GM23338 (cell line): ENCODE data around the gene ATF6. TPM values are rescaled to one million over a fixed set of nuclear protein-coding genes. Genes with fewer than 3 reads are reported as not detected.

Source experiments
- ATAC-seq: fragments of 200-7000 bp; cut with Tn5 transposase; 3 replicates; pipeline ENCODE4 v1.9.1; 2020
- DNase-seq: peaks from one replicate; pipeline ENCODE4 v3.0.0-alpha.2; 2015; ENCODE audit warnings: low spot score
- H2AFZ ChIP-seq: fragments of 200-600 bp; sonication (generic); 2 replicates; pipeline ENCODE4 v1.8.0; 2016; ENCODE audit warnings: antibody characterized with exemption, mild to moderate bottlenecking, moderate library complexity
- H3F3A ChIP-seq: fragments of 200-600 bp; sonication (generic); replicated peaks from 2 replicates; pipeline ENCODE4 v1.8.0; 2017; ENCODE audit warnings: antibody characterized with exemption, mixed run types, low read depth
- H3K27ac ChIP-seq: fragments of 200-600 bp; sonication (generic); 2 replicates; pipeline ENCODE4 v1.6.1; 2016; ENCODE audit warnings: low read depth
- H3K27me3 ChIP-seq: fragments of 200-600 bp; sonication (generic); 2 replicates; pipeline ENCODE4 v1.8.0; 2016; ENCODE audit warnings: mild to moderate bottlenecking, mixed run types, moderate library complexity; ENCODE audit not compliant: insufficient read depth
- H3K36me3 ChIP-seq: fragments of 200-600 bp; sonication (generic); 2 replicates; pipeline ENCODE4 v1.8.0; 2016; ENCODE audit warnings: mild to moderate bottlenecking; ENCODE audit not compliant: insufficient read depth
- H3K4me1 ChIP-seq: fragments of 200-600 bp; sonication (generic); 2 replicates; pipeline ENCODE4 v1.8.0; 2016; ENCODE audit warnings: mild to moderate bottlenecking, moderate library complexity; ENCODE audit not compliant: insufficient read depth
- H3K4me2 ChIP-seq: fragments of 200-600 bp; sonication (generic); 2 replicates; pipeline ENCODE4 v1.7.1; 2017; ENCODE audit warnings: mixed run types
- H3K4me3 ChIP-seq: fragments of 200-600 bp; sonication (generic); 2 replicates; pipeline ENCODE4 v1.6.1; 2016; ENCODE audit warnings: mixed run types
- H3K79me2 ChIP-seq: fragments of 200-600 bp; sonication (generic); replicated peaks from 2 replicates; pipeline ENCODE4 v1.8.0; 2017; ENCODE audit warnings: mild to moderate bottlenecking; ENCODE audit not compliant: insufficient read depth
- H3K9me2 ChIP-seq: fragments of 200-600 bp; sonication (generic); 2 replicates; pipeline ENCODE4 v1.8.0; 2017; ENCODE audit not compliant: insufficient read depth
- H4K20me1 ChIP-seq: fragments of 200-600 bp; sonication (generic); replicated peaks from 2 replicates; pipeline ENCODE4 v1.8.0; 2017; ENCODE audit warnings: mild to moderate bottlenecking; ENCODE audit not compliant: insufficient read depth
- H3K27ac Mint-ChIP-seq: 2 replicates; pipeline ENCODE4 v1.8.0; 2020; ENCODE audit warnings: inconsistent platforms, mild to moderate bottlenecking, moderate library complexity, mixed read lengths
- H3K27me3 Mint-ChIP-seq: 3 replicates; pipeline ENCODE4 v1.8.0; 2022; ENCODE audit warnings: low read depth, mild to moderate bottlenecking, moderate library complexity, mixed read lengths, inconsistent platforms; ENCODE audit not compliant: insufficient read depth, poor library complexity
- H3K36me3 Mint-ChIP-seq: 3 replicates; pipeline ENCODE4 v1.8.0; 2021; ENCODE audit warnings: low read depth, mild to moderate bottlenecking, inconsistent platforms, moderate library complexity, mixed read lengths
- H3K4me1 Mint-ChIP-seq: 3 replicates; pipeline ENCODE4 v1.8.0; 2020; ENCODE audit warnings: mild to moderate bottlenecking, inconsistent platforms, mixed read lengths
- H3K4me3 Mint-ChIP-seq: 3 replicates; pipeline ENCODE4 v1.8.0; 2021; ENCODE audit warnings: moderate library complexity, mild to moderate bottlenecking, inconsistent platforms, mixed read lengths
- H3K9me3 Mint-ChIP-seq: 3 replicates; pipeline ENCODE4 v1.8.0; 2020; ENCODE audit warnings: moderate library complexity, mild to moderate bottlenecking, inconsistent platforms, mixed read lengths
- CREB1 ChIP-seq: fragments of 250-450 bp; sonication (Bioruptor Pico); IDR thresholded peaks from 2 replicates; pipeline ENCODE4 v1.5.0; 2020; ENCODE audit warnings: low read depth, mild to moderate bottlenecking, moderate library complexity
- EZH2 ChIP-seq: fragments of 200-600 bp; sonication (generic); IDR thresholded peaks from one replicate; pipeline ENCODE4 v1.8.0; 2017; ENCODE audit warnings: antibody characterized with exemption, mild to moderate bottlenecking, low read depth; ENCODE audit not compliant: unreplicated experiment
- EZH2phosphoT487 ChIP-seq: fragments of 200-600 bp; sonication (generic); IDR thresholded peaks from one replicate; pipeline ENCODE4 v1.8.1; 2018; ENCODE audit warnings: antibody characterized with exemption; ENCODE audit not compliant: unreplicated experiment
- JUNB ChIP-seq: IDR thresholded peaks from one replicate; pipeline ENCODE4 v1.6.1; 2016; ENCODE audit warnings: antibody characterized with exemption; ENCODE audit not compliant: unreplicated experiment
- NANOG ChIP-seq: IDR thresholded peaks from 2 replicates; pipeline ENCODE4 v1.6.1; 2016; ENCODE audit warnings: antibody characterized with exemption, borderline replicate concordance
- POLR2AphosphoS5 ChIP-seq: IDR thresholded peaks from 2 replicates; pipeline ENCODE4 v1.6.1; 2016; ENCODE audit warnings: antibody characterized with exemption, low read depth
- STAT1 ChIP-seq: IDR thresholded peaks from one replicate; pipeline ENCODE4 v1.6.1; 2016; ENCODE audit warnings: antibody characterized with exemption; ENCODE audit not compliant: unreplicated experiment
- ZNF114 ChIP-seq: fragments of 250-450 bp; sonication (Bioruptor Pico); IDR thresholded peaks from 2 replicates; pipeline ENCODE4 v1.5.0; 2020; ENCODE audit warnings: mild to moderate bottlenecking, moderate library complexity
- ZNF331 ChIP-seq: fragments of 250-450 bp; sonication (Bioruptor Pico); IDR thresholded peaks from 2 replicates; pipeline ENCODE4 v1.5.0; 2020; ENCODE audit warnings: low read depth, mild to moderate bottlenecking, moderate library complexity
- polyA plus RNA-seq: library from polyadenylated mRNA; unstranded; fragments of >200 nt; fragmentation: Nextera tagmentation; extraction: Ambion mirVana; gene quantifications from 2 replicates; pipeline ENCODE4 v1.2.1, GENCODE V29; 2016
- total RNA-seq: library from RNA; depleted of rRNA; stranded (reverse); fragments of >200 nt; shearing (Covaris generic); gene quantifications from 2 replicates; pipeline ENCODE4 v1.2.3, GENCODE V29; 2014
- TF ChIP-seq, protein P1 (sequence below), 2 experiments: fragments of 200-600 bp in 1 of 2; sonication (generic) in 1 of 2; conservative IDR thresholded peaks; 2 replicates each; pipeline versions ENCODE4 v1.5.1 to v1.6.1; 2016 to 2017; ENCODE audit warnings: antibody characterized with exemption in 2 of 2, low read depth in 2 of 2, mild to moderate bottlenecking in 2 of 2, moderate library complexity in 1 of 2
- TF ChIP-seq, protein P2 (sequence below): IDR thresholded peaks from 2 replicates; pipeline ENCODE4 v1.6.1; 2016; ENCODE audit warnings: antibody characterized with exemption
- TF ChIP-seq, protein P3 (sequence below): IDR thresholded peaks from one replicate; pipeline ENCODE4 v1.6.1; 2018; ENCODE audit warnings: antibody characterized with exemption; ENCODE audit not compliant: unreplicated experiment
- TF ChIP-seq, protein P4 (sequence below): fragments of 250-450 bp; sonication (Bioruptor Pico); IDR thresholded peaks from 2 replicates; pipeline ENCODE4 v1.5.0; 2020; ENCODE audit warnings: mild to moderate bottlenecking, moderate library complexity

ATF6 gene
- total and polyA plus RNA-seq, 2 experiments from 2014 or later = 5.0 to 13.5 TPM

DNA sequence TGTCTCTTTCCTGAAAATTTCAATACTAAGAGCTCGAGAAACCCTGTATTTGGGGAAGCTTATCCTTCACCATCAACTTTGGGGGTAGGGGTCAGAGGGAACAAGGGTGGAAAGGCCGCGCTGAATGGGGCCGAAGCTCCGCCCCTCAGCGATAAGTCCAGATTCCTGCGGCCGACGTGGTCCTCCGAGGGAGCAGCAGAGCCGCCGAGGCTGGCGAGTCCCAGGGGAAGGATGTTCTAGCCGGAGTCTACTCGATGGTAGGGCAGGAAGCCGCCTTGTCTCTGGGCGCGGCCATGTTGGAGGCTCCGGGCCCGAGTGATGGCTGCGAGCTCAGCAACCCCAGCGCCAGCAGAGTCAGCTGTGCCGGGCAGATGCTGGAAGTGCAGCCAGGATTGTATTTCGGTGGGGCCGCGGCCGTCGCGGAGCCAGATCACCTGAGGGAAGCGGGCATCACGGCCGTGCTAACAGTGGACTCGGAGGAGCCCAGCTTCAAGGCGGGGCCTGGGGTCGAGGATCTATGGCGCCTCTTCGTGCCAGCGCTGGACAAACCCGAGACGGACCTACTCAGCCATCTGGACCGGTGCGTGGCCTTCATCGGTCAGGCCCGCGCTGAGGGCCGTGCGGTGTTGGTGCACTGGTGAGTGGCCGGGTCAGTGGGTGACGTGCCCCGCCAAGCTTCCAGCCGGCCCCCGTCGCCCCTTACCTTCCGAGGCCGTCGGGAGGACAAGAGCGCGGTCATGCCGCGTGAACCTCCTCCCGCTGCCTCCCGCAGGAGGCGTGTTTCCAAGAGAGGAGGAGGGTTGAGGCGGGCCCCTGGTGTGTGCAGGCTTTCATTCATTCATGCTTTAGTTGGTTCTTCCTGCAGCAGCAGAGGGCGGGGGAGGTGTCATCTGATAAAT is 16.4 kb upstream of the ATF6 start, which contains the start of gene DUSP12:
Gene DUSP12 (plus strand): TSS at position 278 of the 899 bp plus-strand sequence. CDS start 16 bp downstream, at position 294.
- peak within 1 kb of the TSS; percentile 60 for H2AFZ ChIP-seq

More for the DNA sequence above, 16.4 kb upstream of the ATF6 start, which contains the start of gene DUSP12:
- Histone ChIP-seq H3K4me2 (peak within 1 kb of the TSS; percentile 72), H3K79me2 (peaks cover 17% of the 10 kb centered on the region), H3F3A (no peaks in the 10 kb centered on the region), H3K36me3 (peaks cover 30% of the 10 kb centered on the region; the same call in 1 of the 2 replicates), H4K20me1 (peaks cover 34% of the 10 kb centered on the region), H3K4me1 (peaks cover 12% of the 10 kb centered on the region), H3K9me2 (no peaks in the 10 kb centered on the region), H3K4me3 (peak within 1 kb of the TSS; percentile 82), H3K27me3 (no peaks in the 10 kb centered on the region), H3K27ac (peak within 1 kb of the TSS; percentile 93)
- DNase-seq (peak; percentile 97), ATAC-seq (peak; percentile 96)
- peak within 1 kb of the TSS; percentile 99 for H3K27ac Mint-ChIP-seq
- TF ChIP-seq NANOG (no peak), STAT1 (no peak), ZNF331 (CRISPR knock-in tag) (no peak), CREB1 (CRISPR knock-in tag) (peak; percentile 45; the same call in 1 of the 2 replicates), EZH2 (no peak), JUNB (no peak), ZNF114 (CRISPR knock-in tag) (no peak), POLR2AphosphoS5 (peak; percentile 91), EZH2phosphoT487 (no peak)
- TF ChIP-seq, protein P1, sequence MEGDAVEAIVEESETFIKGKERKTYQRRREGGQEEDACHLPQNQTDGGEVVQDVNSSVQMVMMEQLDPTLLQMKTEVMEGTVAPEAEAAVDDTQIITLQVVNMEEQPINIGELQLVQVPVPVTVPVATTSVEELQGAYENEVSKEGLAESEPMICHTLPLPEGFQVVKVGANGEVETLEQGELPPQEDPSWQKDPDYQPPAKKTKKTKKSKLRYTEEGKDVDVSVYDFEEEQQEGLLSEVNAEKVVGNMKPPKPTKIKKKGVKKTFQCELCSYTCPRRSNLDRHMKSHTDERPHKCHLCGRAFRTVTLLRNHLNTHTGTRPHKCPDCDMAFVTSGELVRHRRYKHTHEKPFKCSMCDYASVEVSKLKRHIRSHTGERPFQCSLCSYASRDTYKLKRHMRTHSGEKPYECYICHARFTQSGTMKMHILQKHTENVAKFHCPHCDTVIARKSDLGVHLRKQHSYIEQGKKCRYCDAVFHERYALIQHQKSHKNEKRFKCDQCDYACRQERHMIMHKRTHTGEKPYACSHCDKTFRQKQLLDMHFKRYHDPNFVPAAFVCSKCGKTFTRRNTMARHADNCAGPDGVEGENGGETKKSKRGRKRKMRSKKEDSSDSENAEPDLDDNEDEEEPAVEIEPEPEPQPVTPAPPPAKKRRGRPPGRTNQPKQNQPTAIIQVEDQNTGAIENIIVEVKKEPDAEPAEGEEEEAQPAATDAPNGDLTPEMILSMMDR (conservative IDR thresholded peaks at IDR 0.05; ENCODE audit: low read depth in 2 of 2) = peak in 1 of 2 experiments; percentile 35; a peak in 1 of 4 replicates
- TF ChIP-seq, protein P2, sequence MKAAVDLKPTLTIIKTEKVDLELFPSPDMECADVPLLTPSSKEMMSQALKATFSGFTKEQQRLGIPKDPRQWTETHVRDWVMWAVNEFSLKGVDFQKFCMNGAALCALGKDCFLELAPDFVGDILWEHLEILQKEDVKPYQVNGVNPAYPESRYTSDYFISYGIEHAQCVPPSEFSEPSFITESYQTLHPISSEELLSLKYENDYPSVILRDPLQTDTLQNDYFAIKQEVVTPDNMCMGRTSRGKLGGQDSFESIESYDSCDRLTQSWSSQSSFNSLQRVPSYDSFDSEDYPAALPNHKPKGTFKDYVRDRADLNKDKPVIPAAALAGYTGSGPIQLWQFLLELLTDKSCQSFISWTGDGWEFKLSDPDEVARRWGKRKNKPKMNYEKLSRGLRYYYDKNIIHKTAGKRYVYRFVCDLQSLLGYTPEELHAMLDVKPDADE = peak; percentile 61; the same call in 1 of the 2 replicates
- TF ChIP-seq, protein P3, sequence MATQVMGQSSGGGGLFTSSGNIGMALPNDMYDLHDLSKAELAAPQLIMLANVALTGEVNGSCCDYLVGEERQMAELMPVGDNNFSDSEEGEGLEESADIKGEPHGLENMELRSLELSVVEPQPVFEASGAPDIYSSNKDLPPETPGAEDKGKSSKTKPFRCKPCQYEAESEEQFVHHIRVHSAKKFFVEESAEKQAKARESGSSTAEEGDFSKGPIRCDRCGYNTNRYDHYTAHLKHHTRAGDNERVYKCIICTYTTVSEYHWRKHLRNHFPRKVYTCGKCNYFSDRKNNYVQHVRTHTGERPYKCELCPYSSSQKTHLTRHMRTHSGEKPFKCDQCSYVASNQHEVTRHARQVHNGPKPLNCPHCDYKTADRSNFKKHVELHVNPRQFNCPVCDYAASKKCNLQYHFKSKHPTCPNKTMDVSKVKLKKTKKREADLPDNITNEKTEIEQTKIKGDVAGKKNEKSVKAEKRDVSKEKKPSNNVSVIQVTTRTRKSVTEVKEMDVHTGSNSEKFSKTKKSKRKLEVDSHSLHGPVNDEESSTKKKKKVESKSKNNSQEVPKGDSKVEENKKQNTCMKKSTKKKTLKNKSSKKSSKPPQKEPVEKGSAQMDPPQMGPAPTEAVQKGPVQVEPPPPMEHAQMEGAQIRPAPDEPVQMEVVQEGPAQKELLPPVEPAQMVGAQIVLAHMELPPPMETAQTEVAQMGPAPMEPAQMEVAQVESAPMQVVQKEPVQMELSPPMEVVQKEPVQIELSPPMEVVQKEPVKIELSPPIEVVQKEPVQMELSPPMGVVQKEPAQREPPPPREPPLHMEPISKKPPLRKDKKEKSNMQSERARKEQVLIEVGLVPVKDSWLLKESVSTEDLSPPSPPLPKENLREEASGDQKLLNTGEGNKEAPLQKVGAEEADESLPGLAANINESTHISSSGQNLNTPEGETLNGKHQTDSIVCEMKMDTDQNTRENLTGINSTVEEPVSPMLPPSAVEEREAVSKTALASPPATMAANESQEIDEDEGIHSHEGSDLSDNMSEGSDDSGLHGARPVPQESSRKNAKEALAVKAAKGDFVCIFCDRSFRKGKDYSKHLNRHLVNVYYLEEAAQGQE = no peak
- TF ChIP-seq, protein P4, sequence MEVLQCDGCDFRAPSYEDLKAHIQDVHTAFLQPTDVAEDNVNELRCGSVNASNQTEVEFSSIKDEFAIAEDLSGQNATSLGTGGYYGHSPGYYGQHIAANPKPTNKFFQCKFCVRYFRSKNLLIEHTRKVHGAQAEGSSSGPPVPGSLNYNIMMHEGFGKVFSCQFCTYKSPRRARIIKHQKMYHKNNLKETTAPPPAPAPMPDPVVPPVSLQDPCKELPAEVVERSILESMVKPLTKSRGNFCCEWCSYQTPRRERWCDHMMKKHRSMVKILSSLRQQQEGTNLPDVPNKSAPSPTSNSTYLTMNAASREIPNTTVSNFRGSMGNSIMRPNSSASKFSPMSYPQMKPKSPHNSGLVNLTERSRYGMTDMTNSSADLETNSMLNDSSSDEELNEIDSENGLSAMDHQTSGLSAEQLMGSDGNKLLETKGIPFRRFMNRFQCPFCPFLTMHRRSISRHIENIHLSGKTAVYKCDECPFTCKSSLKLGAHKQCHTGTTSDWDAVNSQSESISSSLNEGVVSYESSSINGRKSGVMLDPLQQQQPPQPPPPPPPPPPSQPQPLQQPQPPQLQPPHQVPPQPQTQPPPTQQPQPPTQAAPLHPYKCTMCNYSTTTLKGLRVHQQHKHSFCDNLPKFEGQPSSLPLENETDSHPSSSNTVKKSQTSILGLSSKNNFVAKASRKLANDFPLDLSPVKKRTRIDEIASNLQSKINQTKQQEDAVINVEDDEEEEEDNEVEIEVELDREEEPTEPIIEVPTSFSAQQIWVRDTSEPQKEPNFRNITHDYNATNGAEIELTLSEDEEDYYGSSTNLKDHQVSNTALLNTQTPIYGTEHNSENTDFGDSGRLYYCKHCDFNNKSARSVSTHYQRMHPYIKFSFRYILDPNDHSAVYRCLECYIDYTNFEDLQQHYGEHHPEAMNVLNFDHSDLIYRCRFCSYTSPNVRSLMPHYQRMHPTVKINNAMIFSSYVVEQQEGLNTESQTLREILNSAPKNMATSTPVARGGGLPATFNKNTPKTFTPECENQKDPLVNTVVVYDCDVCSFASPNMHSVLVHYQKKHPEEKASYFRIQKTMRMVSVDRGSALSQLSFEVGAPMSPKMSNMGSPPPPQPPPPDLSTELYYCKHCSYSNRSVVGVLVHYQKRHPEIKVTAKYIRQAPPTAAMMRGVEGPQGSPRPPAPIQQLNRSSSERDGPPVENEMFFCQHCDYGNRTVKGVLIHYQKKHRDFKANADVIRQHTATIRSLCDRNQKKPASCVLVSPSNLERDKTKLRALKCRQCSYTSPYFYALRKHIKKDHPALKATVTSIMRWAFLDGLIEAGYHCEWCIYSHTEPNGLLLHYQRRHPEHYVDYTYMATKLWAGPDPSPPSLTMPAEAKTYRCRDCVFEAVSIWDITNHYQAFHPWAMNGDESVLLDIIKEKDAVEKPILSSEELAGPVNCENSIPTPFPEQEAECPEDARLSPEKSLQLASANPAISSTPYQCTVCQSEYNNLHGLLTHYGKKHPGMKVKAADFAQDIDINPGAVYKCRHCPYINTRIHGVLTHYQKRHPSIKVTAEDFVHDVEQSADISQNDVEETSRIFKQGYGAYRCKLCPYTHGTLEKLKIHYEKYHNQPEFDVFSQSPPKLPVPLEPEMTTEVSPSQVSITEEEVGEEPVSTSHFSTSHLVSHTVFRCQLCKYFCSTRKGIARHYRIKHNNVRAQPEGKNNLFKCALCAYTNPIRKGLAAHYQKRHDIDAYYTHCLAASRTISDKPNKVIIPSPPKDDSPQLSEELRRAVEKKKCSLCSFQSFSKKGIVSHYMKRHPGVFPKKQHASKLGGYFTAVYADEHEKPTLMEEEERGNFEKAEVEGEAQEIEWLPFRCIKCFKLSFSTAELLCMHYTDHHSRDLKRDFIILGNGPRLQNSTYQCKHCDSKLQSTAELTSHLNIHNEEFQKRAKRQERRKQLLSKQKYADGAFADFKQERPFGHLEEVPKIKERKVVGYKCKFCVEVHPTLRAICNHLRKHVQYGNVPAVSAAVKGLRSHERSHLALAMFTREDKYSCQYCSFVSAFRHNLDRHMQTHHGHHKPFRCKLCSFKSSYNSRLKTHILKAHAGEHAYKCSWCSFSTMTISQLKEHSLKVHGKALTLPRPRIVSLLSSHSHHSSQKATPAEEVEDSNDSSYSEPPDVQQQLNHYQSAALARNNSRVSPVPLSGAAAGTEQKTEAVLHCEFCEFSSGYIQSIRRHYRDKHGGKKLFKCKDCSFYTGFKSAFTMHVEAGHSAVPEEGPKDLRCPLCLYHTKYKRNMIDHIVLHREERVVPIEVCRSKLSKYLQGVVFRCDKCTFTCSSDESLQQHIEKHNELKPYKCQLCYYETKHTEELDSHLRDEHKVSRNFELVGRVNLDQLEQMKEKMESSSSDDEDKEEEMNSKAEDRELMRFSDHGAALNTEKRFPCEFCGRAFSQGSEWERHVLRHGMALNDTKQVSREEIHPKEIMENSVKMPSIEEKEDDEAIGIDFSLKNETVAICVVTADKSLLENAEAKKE (CRISPR knock-in tag) = no peak
- H3K27me3 Mint-ChIP-seq = peaks cover 3% of the 10 kb centered on the region
- peaks cover 41% of the 10 kb centered on the region for H3K36me3 Mint-ChIP-seq
- H3K4me3 Mint-ChIP-seq = peak within 1 kb of the TSS; percentile 99
- peaks cover 13% of the 10 kb centered on the region; the same call in 2 of the 3 replicates for H3K4me1 Mint-ChIP-seq
- H3K9me3 Mint-ChIP-seq = peaks cover 3% of the 10 kb centered on the region; the same call in 2 of the 3 replicates
